Skeletal muscle cell (primary cell): ENCODE results near the gene OTX2.

Experiments
- DNase-seq: peaks from one replicate; pipeline ENCODE4 v3.0.0-alpha.2; 2010; ENCODE audit warnings: low read depth
- H3K4me3 ChIP-seq: 2 replicates; pipeline ENCODE4 v1.5.1; 2011; ENCODE audit warnings: low read depth, mild to moderate bottlenecking, control low read depth, low read length, moderate library complexity

OTX2 gene

GRCh38 chr14:56797569-56798446, 12.5 kb downstream of the OTX2 start:
- no peak for DNase-seq
- H3K4me3 ChIP-seq: no peak overlapping the region

DNA sequence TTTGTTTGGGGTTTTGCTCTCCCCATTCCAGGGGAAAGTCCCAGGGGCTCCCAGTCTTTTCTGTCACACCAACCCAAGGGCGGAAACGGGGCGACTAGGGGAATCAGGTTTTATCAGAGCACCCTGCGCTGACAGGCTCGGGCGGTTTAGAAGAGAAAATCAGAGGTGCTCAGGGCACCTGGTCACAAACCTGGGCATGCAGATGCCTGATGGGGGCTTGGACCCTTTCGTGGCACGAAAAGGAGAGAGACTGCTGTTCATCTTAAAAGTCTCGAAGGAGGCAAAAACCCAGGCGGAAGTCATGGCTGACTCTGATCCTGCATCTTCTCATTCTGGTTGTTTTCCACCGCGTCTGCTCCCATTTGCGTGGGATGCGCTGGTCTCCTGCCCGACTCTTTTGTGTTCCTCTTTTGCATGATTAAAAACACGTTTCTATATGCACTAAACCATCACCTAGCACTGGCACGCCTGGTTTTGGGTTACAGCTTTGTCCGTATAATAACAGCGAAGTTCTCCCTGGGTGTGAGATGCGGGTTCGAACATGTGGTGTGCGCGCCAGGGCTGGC, 13.2 kb downstream of the OTX2 start:
- H3K4me3 ChIP-seq: no peak overlapping the region
- DNase-seq: no peak

- no peak overlapping the region for H3K4me3 ChIP-seq
- DNase-seq: no peak
Measured at GRCh38 chr14:56796259-56796658, 14.0 kb downstream of the OTX2 start.

DNA sequence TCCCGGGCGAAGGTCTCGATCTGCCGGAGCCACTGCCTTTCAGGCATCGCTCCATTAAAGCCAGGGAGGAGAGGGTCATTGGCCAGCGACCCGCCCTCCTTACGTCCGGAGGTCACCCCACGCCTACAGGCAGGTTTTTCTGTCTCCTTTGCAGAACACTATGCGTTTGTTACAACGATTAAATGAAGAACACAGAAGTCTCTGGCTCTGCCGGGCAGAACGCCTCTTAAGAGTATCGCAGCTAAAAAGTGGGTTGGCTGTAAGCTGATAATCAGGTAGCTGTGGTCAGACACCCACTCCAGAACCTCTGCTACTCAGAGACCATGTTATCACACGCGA, 15.0 kb downstream of the OTX2 start:
- no peak overlapping the region for H3K4me3 ChIP-seq
- DNase-seq: no peak

- H3K4me3 ChIP-seq: no peak overlapping the region
- DNase-seq: no peak
Measured at GRCh38 chr14:56794557-56795283, 15.6 kb downstream of the OTX2 start.

DNA sequence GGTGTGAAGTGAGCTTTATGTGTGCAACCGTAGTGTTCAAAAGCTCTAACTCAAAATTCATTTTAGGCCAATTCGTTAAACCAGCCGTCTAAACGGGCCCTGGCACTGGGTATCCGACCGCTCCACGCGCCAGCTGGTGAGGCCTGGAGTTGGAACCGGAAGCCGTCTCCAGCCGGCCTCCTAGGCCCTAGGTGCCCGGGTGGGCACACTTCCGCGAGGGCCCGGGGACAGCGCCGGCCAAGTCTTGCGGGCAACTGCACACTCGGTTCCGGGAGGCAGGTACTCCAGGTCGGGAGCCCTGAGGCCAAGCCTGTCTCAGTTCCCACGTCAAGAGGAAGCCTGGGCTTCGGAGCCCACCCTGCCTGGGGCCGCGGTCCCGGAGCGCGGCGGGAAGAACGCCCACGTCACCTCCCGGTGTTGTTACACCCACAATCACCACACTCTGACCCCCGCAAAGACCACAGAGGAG, 16.2 kb downstream of the OTX2 start:
- H3K4me3 ChIP-seq: no peak overlapping the region
- DNase-seq: no peak

- H3K4me3 ChIP-seq: no peak overlapping the region
- no peak for DNase-seq
Measured at GRCh38 chr14:56789955-56790354, 20.3 kb downstream of the OTX2 start.

DNA sequence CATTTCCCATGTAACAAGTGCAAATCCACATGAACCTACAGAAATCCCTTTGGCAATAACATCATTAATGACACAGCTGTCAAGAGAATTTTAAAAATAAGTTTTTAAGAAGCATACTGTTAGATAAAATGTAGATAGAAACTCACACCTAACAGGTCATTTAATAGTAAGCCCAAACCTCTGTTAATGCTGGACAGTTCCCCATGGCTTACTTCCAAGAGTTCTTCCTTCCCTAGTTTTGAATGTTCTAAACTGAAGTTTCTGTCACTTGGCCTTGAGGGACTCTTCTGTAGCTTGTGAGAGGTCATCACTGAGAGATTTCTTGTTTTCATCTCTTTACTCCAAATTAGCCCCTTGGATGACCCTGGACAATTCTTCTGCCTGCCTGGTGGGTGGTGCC, 22.7 kb downstream of the OTX2 start:
- no peak for DNase-seq
- H3K4me3 ChIP-seq: no peak overlapping the region

GRCh38 chr14:56782711-56783110, 27.6 kb downstream of the OTX2 start:
- no peak overlapping the region for H3K4me3 ChIP-seq
- no peak for DNase-seq

GRCh38 chr14:56774503-56774902, 35.8 kb downstream of the OTX2 start:
- no peak for DNase-seq
- H3K4me3 ChIP-seq: no peak overlapping the region

DNA sequence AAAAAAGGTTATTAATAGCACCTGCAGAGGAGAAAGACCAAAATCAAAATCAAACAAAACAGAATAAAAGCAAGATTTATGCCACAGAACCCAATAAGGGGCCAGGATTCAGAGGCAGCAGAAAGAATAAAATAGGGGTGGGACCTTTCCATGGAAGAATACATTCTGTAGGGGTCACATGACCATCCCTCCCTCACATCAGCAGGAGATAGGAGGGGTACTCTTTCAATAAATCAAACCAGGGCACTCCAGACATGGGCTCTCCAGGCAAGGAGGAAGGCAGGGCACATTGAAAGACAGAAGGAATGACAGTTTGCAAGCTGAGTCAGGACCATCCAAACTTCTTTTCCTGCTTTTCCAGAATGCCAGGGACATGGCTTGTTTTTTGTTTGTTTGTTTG, 39.8 kb downstream of the OTX2 start:
- H3K4me3 ChIP-seq: no peak overlapping the region
- no peak for DNase-seq

- no peak overlapping the region for H3K4me3 ChIP-seq
- DNase-seq: no peak
Measured at GRCh38 chr14:56760164-56760914, 49.9 kb downstream of the OTX2 start.

GRCh38 chr14:56759633-56760032, 50.6 kb downstream of the OTX2 start:
- no peak for DNase-seq
- no peak overlapping the region for H3K4me3 ChIP-seq

DNA sequence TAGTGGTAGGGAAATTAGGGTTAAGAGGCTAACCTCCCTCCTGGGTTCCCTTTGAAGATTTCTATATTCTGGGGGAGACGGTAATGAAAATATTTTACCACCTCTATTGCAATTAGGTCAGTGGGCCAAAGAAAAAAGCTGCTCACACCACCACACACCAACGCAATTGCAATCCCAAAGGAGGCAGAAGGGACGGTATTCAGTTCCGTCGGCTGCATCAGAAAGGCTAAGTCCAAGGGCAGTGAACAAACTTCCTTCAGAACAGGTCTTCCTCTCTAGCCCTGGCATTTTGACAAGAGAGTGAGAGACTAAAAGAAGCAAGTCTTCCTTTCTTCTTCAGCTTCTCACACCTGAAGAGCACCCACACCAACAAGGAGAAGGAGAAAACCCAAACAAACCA, 51.2 kb downstream of the OTX2 start:
- DNase-seq: no peak
- H3K4me3 ChIP-seq: no peak overlapping the region

DNA sequence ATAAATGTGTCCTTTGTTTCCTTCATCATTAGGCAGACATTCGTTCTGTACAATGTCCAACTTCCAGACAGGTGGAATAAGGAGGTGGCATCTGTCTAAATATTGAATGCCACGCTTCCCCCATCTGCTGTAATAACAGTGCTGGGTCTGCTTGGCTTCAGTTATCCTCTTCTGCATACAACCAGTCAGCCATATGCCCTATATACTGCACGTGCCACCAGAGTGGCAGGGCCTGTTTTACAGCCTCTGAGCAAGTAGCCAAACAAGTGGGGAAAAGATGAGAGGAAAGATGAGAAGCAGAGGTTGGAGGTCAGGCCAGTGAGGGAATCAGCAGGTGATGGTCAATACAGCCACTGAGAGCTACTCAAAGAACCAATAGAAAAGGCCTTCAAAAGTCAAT, 55.4 kb downstream of the OTX2 start:
- DNase-seq: no peak
- H3K4me3 ChIP-seq: no peak overlapping the region

GRCh38 chr14:56753396-56753795, 56.9 kb downstream of the OTX2 start:
- DNase-seq: no peak
- no peak overlapping the region for H3K4me3 ChIP-seq

- H3K4me3 ChIP-seq: no peak overlapping the region
- DNase-seq: no peak
Measured at GRCh38 chr14:56752428-56752827, 57.9 kb downstream of the OTX2 start.

- no peak overlapping the region for H3K4me3 ChIP-seq
- no peak for DNase-seq
Measured at GRCh38 chr14:56751471-56751870, 58.8 kb downstream of the OTX2 start.
